ENCODE data around the gene ADAT3.
"Not testable (repeated sequence)": the region's sequence is repeated elsewhere in the genome, so short reads cannot be mapped to it uniquely, and the experiment has no call there.

DNA sequence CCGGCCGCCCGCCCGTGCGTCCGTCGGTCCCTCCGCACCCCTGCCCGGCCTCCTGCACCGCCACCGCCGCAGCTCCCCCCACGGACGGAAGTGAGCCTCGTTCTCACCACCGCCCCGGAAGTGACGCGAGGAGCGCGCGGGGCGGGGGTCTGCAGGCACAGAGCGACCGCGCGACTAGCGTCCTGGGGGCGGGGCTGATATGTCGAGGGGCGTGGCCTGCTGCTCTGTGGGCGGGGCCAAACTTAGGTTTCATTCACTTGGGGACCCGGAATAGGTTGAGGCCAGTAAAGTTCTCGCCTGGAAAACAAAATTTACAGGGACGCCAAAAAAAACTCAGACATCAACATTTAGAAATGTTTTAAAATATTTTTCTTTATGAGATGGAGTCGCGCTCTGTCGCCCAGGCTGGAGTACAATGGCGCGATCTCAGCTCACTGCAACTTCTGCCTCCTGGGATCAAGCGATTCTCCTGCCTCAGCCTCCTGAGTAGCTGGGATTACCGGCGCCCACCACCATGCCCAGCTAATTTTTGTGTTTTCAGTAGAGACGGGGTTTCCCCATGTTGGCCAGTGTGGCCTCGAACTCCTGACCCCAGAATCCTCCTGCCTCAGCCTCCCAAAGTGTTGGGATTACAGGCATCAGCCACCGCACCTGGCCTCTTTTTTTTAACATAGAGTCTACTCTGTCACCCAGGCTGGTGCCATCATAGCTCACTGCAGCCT lies 19.6 kb upstream of the ADAT3 start, which contains the start of gene ABHD17A:
- peak; percentile 70 to 85 for TF ChIP-seq POLR2A (IDR thresholded peaks at IDR 0.05)
- TF ChIP-seq, protein P1, sequence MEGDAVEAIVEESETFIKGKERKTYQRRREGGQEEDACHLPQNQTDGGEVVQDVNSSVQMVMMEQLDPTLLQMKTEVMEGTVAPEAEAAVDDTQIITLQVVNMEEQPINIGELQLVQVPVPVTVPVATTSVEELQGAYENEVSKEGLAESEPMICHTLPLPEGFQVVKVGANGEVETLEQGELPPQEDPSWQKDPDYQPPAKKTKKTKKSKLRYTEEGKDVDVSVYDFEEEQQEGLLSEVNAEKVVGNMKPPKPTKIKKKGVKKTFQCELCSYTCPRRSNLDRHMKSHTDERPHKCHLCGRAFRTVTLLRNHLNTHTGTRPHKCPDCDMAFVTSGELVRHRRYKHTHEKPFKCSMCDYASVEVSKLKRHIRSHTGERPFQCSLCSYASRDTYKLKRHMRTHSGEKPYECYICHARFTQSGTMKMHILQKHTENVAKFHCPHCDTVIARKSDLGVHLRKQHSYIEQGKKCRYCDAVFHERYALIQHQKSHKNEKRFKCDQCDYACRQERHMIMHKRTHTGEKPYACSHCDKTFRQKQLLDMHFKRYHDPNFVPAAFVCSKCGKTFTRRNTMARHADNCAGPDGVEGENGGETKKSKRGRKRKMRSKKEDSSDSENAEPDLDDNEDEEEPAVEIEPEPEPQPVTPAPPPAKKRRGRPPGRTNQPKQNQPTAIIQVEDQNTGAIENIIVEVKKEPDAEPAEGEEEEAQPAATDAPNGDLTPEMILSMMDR (IDR thresholded peaks at IDR 0.05): not testable (repeated sequence)

Measured in uterus (tissue), 2 donors.